ENCODE measurements around the gene ZEB1.
A peak's percentile ranks its signal among the peaks of the same experiment; 100 is the strongest.

ZEB1 gene

DNA sequence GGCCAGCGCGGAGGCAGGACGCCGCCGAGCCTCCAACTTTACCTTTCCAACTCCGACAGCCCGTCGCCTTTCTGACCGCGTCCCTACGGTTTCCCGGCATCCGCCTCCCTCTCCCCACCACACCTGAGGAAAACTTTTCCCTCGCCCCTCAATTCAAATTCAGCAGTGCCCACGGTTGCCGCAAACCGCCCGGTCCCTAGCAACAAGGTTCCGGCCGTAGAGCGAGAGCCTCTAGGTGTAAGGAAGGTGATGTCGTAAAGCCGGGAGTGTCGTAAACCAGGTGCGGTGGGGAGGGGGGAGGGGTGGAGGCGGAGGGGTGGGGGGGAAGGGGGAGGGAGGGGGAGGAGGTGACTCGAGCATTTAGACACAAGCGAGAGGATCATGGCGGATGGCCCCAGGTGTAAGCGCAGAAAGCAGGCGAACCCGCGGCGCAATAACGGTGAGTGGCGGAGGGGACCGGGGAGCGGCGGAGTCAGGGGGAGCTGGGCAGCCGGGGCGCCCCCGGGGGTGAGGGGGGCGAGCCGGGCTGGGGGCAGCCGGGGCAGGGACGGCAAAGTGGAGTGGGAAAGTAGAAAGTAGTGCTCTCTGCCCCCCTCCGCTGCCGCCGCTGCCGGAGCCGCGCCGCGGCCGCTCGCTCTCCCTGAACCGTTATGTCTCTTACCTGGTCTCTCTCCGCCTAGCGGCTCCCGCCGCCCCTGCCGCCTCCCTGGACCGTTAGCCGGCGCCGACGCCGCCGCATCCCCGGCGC lies at the start of gene ZEB1:
Gene ZEB1, plus strand, starts transcription at position 363 of the 748 bp plus-strand sequence. Its CDS starts 19 bp downstream, at position 382.
- DNase-seq (ENCODE audit: low read depth in 2 of 2) = peak; percentile 77 to 78

- DNase-seq (ENCODE audit: low read depth in 2 of 2) = no peak
Observed at GRCh38 chr10:31270954-31271353, 48.1 kb upstream of the ZEB1 start.

GRCh38 chr10:31272841-31273240 lies 46.2 kb upstream of the ZEB1 start:
- no peak for DNase-seq (ENCODE audit: low read depth in 2 of 2)

- no peak for DNase-seq (ENCODE audit: low read depth in 2 of 2)
Observed at GRCh38 chr10:31273789-31274188, 45.2 kb upstream of the ZEB1 start.

GRCh38 chr10:31274310-31274709 lies 44.7 kb upstream of the ZEB1 start:
- no peak for DNase-seq (ENCODE audit: low read depth in 2 of 2)

DNA sequence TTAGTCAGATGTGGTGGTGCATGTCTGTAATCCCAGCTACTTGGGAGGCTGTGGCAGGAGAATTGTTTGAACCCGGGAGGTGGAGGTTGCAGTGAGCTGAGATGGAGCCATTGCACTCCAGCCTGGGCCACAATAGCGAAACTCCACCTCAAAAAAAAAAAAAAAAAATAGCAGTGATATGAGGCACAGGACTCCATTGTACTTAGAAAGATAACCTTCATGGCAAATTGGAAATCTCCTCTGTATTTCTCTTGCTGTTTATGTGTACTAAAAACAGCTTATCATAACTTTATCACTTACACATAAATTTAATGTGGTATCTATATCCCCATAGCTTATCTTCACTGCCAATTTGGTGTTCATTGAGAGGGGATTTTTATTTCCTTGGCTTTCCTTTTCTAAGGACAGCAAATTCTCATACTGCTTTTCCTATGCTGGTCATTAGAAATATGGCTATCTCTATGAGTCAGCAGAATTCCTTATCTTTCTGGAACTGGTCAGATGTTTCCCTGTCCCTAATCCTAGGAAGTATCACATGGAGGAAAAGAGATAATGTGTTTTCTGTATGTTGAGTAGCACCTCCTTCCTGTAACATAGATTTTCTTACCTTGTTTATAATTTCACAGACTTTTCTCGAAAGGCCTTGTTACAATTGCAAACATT lies 40.6 kb upstream of the ZEB1 start:
- DNase-seq (ENCODE audit: low read depth in 2 of 2) = no peak

- DNase-seq (ENCODE audit: low read depth in 2 of 2) = no peak
Observed at GRCh38 chr10:31280972-31281371, 38.0 kb upstream of the ZEB1 start.

GRCh38 chr10:31288001-31288400 lies 31.0 kb upstream of the ZEB1 start:
- no peak for DNase-seq (ENCODE audit: low read depth in 2 of 2)

GRCh38 chr10:31288962-31289361 lies 30.1 kb upstream of the ZEB1 start:
- DNase-seq (ENCODE audit: low read depth in 2 of 2) = no peak

DNA sequence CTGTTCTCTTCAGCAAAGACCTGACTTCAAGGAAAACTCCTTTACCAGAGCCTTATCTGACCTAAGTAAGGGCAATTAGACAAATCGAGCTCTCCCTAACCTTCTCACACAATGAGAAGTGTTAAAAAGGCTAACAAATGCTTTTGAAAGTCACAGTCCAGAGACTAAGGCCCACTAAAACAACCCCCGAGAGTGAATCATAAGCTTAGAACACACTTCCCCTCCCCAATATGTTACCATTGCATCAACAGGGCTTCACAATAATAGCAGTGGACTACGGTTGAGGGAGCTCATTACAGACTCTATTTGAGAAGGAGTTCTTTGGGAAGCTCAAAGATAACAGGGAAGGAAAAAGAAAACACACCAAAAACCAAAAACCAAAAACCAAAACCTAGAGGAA lies 28.6 kb upstream of the ZEB1 start:
- no peak for DNase-seq (ENCODE audit: low read depth in 2 of 2)

DNA sequence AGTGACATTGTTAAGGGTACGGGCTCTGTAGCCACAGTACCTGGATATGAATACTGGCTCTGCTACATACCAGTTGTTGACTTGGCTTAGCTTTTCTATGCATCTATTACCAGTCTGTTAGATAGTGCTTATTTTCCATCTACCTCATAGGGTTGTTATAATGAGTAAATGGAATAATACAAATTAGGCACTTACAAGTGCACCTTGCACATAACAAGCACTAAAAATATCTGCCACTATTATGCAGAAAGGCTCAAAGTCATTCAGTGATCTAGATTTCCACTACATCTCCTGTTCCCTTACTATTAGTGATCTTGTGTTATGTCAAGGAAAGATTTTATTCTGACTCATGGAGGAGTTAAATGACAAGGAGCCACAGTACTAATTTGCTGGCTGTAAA lies 27.9 kb upstream of the ZEB1 start:
- no peak for DNase-seq (ENCODE audit: low read depth in 2 of 2)

GRCh38 chr10:31294558-31294957 lies 24.5 kb upstream of the ZEB1 start:
- DNase-seq (ENCODE audit: low read depth in 2 of 2) = no peak

- DNase-seq (ENCODE audit: low read depth in 2 of 2) = no peak
Observed at GRCh38 chr10:31296754-31297153, 22.3 kb upstream of the ZEB1 start.

DNA sequence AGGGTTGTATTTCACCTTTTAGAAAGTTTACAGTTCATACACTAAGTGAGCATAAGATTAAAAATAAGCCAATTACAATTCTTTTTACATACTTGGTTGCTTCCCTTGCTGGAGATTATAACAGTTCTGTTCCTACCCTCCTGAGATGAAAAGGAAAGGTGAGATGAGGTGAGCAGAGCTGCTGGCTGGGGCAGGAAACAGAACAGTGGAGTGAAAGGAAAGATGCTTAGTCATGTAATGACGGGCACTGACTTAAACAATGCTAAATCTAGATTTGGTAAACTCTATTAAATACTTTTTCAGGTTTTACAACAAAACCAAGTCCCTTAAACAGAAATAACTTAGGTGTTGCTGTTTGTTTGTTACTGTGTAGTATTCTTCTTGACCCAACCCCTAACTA lies 19.9 kb upstream of the ZEB1 start:
- no peak for DNase-seq (ENCODE audit: low read depth in 2 of 2)

DNA sequence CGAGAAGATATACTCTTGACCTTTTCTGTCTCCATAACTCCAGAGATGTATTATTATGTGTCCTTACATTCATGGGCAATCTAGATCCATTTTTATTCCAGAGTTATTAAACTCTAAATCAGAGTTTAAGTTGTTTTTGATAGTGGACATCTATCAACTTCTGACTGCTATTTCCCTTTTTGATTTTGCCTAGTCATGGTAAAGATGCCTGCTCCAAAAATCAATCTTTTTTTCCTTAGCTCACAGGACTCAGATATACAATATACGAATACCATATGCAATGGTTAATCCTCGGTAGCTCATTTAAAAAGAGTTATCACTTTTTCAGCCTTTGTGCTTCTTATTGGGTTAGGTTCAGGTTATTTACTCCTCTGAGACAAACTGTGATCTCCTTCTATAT lies 15.8 kb upstream of the ZEB1 start:
- DNase-seq (ENCODE audit: low read depth in 2 of 2) = no peak

- no peak for DNase-seq (ENCODE audit: low read depth in 2 of 2)
Observed at GRCh38 chr10:31304291-31304970, 14.6 kb upstream of the ZEB1 start.

DNA sequence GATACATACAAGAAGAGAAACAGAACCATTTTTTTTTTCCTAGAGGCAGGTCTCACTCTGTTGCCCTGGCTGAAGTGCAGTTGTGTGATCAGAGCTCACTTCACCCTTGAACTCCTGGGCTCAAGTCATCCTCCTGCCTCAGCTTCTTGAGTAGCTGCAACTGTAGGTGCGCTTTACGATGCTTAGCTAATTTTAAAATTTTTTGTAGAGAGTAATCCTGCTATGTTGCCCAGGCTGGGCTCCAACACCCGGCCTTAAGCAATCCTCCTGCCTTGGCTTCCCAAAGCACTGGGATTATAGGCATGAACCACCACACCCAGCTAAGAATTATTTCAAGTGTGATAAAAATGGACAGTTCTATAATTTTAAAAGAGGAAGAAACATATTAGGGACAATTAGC lies 5.6 kb upstream of the ZEB1 start:
- no peak for DNase-seq (ENCODE audit: low read depth in 2 of 2)

DNA sequence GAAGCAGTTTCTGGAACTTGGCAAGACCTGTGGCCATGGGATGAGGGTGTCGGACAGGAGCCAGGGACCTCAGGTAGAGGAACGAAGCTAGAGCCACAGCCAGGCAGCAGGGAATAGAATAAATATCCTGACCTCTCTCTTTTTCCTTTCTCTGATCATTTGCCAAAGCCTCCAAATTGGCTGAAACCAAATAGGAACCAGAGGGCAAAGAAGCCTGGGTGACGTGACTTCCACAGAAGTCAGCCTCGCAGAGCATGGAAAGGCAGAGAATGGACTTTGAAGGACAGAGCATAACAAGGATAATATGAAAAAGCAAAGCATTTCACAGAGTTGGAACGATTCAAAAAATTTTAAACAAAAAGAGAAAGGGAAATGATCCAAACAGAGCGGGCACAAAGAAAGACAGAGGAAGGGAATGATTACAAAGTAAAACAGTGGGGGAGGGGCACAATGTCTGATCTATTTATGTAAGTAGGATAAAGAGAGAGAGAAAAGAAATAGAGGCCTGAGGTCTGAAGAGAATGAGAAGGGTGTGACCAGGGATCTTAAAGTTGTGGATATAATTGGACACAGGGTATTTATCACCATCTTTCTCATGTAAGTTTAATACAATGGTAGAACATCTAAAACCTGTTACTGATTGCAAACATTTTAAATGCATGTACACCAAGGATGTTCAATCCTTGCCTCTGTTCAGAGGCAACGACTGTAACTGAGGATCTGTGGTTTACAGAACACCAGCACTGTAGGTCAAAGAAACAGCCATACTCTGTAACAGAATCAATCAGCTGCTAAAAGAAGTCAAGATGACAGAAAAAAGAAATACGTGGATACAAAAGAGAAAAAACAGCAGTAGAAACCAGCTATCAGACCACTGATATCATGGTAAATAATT lies 4.5 kb upstream of the ZEB1 start:
- no peak for DNase-seq (ENCODE audit: low read depth in 2 of 2)

DNA sequence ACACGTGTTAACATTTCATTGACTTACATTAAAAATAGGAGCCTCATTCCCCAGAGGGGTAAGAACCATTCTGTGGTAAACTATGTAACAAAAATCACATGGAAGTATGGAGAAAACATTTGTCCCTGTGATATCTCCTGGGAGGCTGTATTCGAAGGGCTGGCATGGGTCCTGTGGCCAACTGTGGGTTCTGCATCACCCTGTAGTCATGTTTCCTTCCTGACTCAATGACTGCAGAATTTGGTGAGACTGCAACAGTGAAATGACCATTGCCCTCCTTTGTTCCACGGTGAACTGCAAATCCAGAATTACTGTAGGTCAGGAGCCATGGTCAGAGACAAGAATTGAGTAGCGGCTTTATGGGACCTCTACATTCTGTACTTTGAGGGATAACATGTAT lies 3.6 kb upstream of the ZEB1 start:
- no peak for DNase-seq (ENCODE audit: low read depth in 2 of 2)

- DNase-seq (ENCODE audit: low read depth in 2 of 2) = no peak
Observed at GRCh38 chr10:31317171-31317570, 1.8 kb upstream of the ZEB1 start.

- DNase-seq (ENCODE audit: low read depth in 2 of 2) = peak in 1 of 2 donors; percentile 53
Observed at GRCh38 chr10:31317652-31318381, 1.2 kb upstream of the ZEB1 start.
